EH (cell line): ENCODE data around the gene TPK1.

Experiments used
- DNase-seq: peaks from one replicate; pipeline ENCODE4 v3.0.0-alpha.2; 2015; ENCODE audit warnings: low read depth

The TPK1 gene

GRCh38 chr7:144528536-144529045 is 307.3 kb downstream of the TPK1 start:
- no peak for DNase-seq

- DNase-seq: no peak
Measured at GRCh38 chr7:144527051-144527471, 308.8 kb downstream of the TPK1 start.

GRCh38 chr7:144525956-144526355 is 309.9 kb downstream of the TPK1 start:
- DNase-seq: no peak

- no peak for DNase-seq
Measured at GRCh38 chr7:144524271-144524670, 311.6 kb downstream of the TPK1 start.

GRCh38 chr7:144523621-144524020 is 312.2 kb downstream of the TPK1 start:
- no peak for DNase-seq

GRCh38 chr7:144519925-144520324 is 315.9 kb downstream of the TPK1 start:
- no peak for DNase-seq

- DNase-seq: no peak
Measured at GRCh38 chr7:144518360-144518759, 317.5 kb downstream of the TPK1 start.

GRCh38 chr7:144517749-144518148 is 318.1 kb downstream of the TPK1 start:
- no peak for DNase-seq

GRCh38 chr7:144516729-144517525 is 318.9 kb downstream of the TPK1 start:
- DNase-seq: no peak

- DNase-seq: no peak
Measured at GRCh38 chr7:144513334-144513733, 322.5 kb downstream of the TPK1 start.

GRCh38 chr7:144510621-144511020 is 325.2 kb downstream of the TPK1 start:
- DNase-seq: no peak

GRCh38 chr7:144508702-144509101 is 327.2 kb downstream of the TPK1 start:
- no peak for DNase-seq

- no peak for DNase-seq
Measured at GRCh38 chr7:144503215-144503614, 332.6 kb downstream of the TPK1 start.

GRCh38 chr7:144500225-144500624 is 335.6 kb downstream of the TPK1 start:
- no peak for DNase-seq

- DNase-seq: no peak
Measured at GRCh38 chr7:144497282-144497681, 338.6 kb downstream of the TPK1 start.

GRCh38 chr7:144494355-144494754 is 341.5 kb downstream of the TPK1 start:
- DNase-seq: no peak

GRCh38 chr7:144489504-144489903 is 346.3 kb downstream of the TPK1 start:
- DNase-seq: no peak

- DNase-seq: no peak
Measured at GRCh38 chr7:144488977-144489376, 346.9 kb downstream of the TPK1 start.

- DNase-seq: no peak
Measured at GRCh38 chr7:144487901-144488300, 348.0 kb downstream of the TPK1 start.

GRCh38 chr7:144484445-144484844 is 351.4 kb downstream of the TPK1 start:
- no peak for DNase-seq

- no peak for DNase-seq
Measured at GRCh38 chr7:144483189-144483588, 352.7 kb downstream of the TPK1 start.

GRCh38 chr7:144481833-144482232 is 354.0 kb downstream of the TPK1 start:
- no peak for DNase-seq

- no peak for DNase-seq
Measured at GRCh38 chr7:144477348-144477747, 358.5 kb downstream of the TPK1 start.
